ENCODE measurements around the gene LRIG1.

The LRIG1 gene

GRCh38 chr3:66467996-66468735 lies 32.7 kb downstream of the LRIG1 start:
- DNase-seq, result no peak

- no peak for DNase-seq
Measured at GRCh38 chr3:66466606-66467270, 34.1 kb downstream of the LRIG1 start.

- DNase-seq, result no peak
Measured at GRCh38 chr3:66465587-66465986, 35.2 kb downstream of the LRIG1 start.

GRCh38 chr3:66465034-66465433 lies 35.8 kb downstream of the LRIG1 start:
- no peak for DNase-seq

- no peak for DNase-seq
Measured at GRCh38 chr3:66464512-66464894, 36.3 kb downstream of the LRIG1 start.

GRCh38 chr3:66463730-66464511 lies 36.9 kb downstream of the LRIG1 start:
- DNase-seq, result no peak

- DNase-seq, result no peak
Measured at GRCh38 chr3:66463054-66463631, 37.7 kb downstream of the LRIG1 start.

- DNase-seq, result no peak
Measured at GRCh38 chr3:66457252-66457651, 43.6 kb downstream of the LRIG1 start.

- DNase-seq, result no peak
Measured at GRCh38 chr3:66456711-66457173, 44.1 kb downstream of the LRIG1 start.

- no peak for DNase-seq
Measured at GRCh38 chr3:66454464-66454859, 46.4 kb downstream of the LRIG1 start.

GRCh38 chr3:66453651-66454463 lies 47.0 kb downstream of the LRIG1 start:
- no peak for DNase-seq

- no peak for DNase-seq
Measured at GRCh38 chr3:66452303-66453011, 48.4 kb downstream of the LRIG1 start.

GRCh38 chr3:66451766-66452165 lies 49.1 kb downstream of the LRIG1 start:
- DNase-seq, result no peak

- DNase-seq, result no peak
Measured at GRCh38 chr3:66450390-66451022, 50.3 kb downstream of the LRIG1 start.

GRCh38 chr3:66449411-66449974 lies 51.3 kb downstream of the LRIG1 start:
- DNase-seq, result no peak

GRCh38 chr3:66444146-66444644 lies 56.6 kb downstream of the LRIG1 start:
- no peak for DNase-seq

- DNase-seq, result no peak
Measured at GRCh38 chr3:66443118-66443803, 57.6 kb downstream of the LRIG1 start.

- DNase-seq, result peak; percentile 76
Measured at GRCh38 chr3:66442254-66443117, 58.3 kb downstream of the LRIG1 start.

- DNase-seq, result no peak
Measured at GRCh38 chr3:66441692-66442091, 59.1 kb downstream of the LRIG1 start.

Data from SHP77 treated with DMSO at 0.1 percent for 48 hours (cell line).